K562 (cell line): ENCODE results near the gene SLC31A2. TPM values are rescaled to one million over a fixed set of nuclear protein-coding genes. Genes with fewer than 3 reads are reported as not detected.

Source experiments
- ESRRA ChIP-seq: fragments of 450-650 bp; IDR thresholded peaks from 2 replicates; pipeline ENCODE4 v1.6.1; 2014; ENCODE audit warnings: low read depth, mild to moderate bottlenecking, moderate library complexity, borderline replicate concordance
- NCOA1 ChIP-seq: fragments of 450-650 bp; IDR thresholded peaks from 2 replicates; pipeline ENCODE4 v1.6.1; 2016; ENCODE audit warnings: low read depth
- NR2C1 ChIP-seq, 2 experiments: fragments of 450-650 bp; IDR thresholded peaks; 2 replicates each; pipeline ENCODE4 v1.6.1; 2017; ENCODE audit warnings: mild to moderate bottlenecking in 2 of 2, antibody characterized with exemption in 1 of 2, inconsistent platforms in 1 of 2, missing compliant biosample characterization in 1 of 2, missing genetic modification characterization in 1 of 2
- PRPF4 ChIP-seq: fragments of 200-400 bp; formaldehyde crosslinking; IDR thresholded peaks from one replicate; pipeline ENCODE4 v1.6.1; 2017; ENCODE audit warnings: low read length, low read depth, mild to moderate bottlenecking; ENCODE audit not compliant: insufficient read depth, poor library complexity, severe bottlenecking
- SNRNP70 ChIP-seq: fragments of 200-400 bp; formaldehyde crosslinking; optimal IDR thresholded peaks from 2 replicates; pipeline ENCODE3; 2017; ENCODE audit warnings: low read depth, low read length
- SUPT5H ChIP-seq: fragments of 450-650 bp; IDR thresholded peaks from 2 replicates; pipeline ENCODE4 v1.6.1; 2016
- TAF1 ChIP-seq: IDR thresholded peaks from 2 replicates; pipeline ENCODE4 v1.6.1; 2011; ENCODE audit warnings: mild to moderate bottlenecking, low read length, moderate library complexity; ENCODE audit not compliant: insufficient read depth, control insufficient read depth, severe bottlenecking; ENCODE audit errors: extremely low read depth
- TRIM28 ChIP-seq: fragments of 450-650 bp; IDR thresholded peaks from 2 replicates; pipeline ENCODE4 v1.6.1; 2017
- ZBTB8A ChIP-seq: fragments of 450-650 bp; IDR thresholded peaks from 2 replicates; pipeline ENCODE4 v1.6.1; 2018; ENCODE audit warnings: mild to moderate bottlenecking, moderate library complexity; ENCODE audit not compliant: partially characterized antibody
- ZNF184 ChIP-seq: sonication (generic); formaldehyde crosslinking; IDR thresholded peaks from 2 replicates; pipeline ENCODE4 v1.5.0; 2020; ENCODE audit warnings: missing genetic modification reagents
- polyA plus RNA-seq, 8 experiments: library from polyadenylated mRNA; depleted of rRNA in 4 of 8; stranded (reverse) in 5 of 8; unstranded in 3 of 8; fragments of >200 nt; fragmentation: Nextera tagmentation in 2 of 8; fragmentation: Illumina TruSeq in 1 of 8; extraction: Ambion mirVana in 2 of 8; extraction: Trizol in 1 of 8; gene quantifications; 2 replicates each; pipeline versions ENCODE4 v1.2.1 to v1.2.3, GENCODE V29; 2011 to 2014; ENCODE audit warnings: inconsistent platforms in 1 of 8, missing spikeins in 1 of 8
- total RNA-seq, 7 experiments: library from RNA; depleted of rRNA in 6 of 7; stranded (reverse); fragments of >200 nt in 6 of 7; fragmentation: Illumina TruSeq in 2 of 7; extraction: Trizol in 2 of 7; gene quantifications; 2 replicates each; pipeline versions ENCODE4 v1.2.1 to v1.2.3, GENCODE V29; 2011 to 2021; ENCODE audit warnings: low replicate concordance in 1 of 7
- TF ChIP-seq, protein P1 (sequence below), 2 experiments: fragments of 450-650 bp; formaldehyde crosslinking in 1 of 2; IDR thresholded peaks; 2 replicates each; pipeline versions ENCODE4 v1.4.0 to v1.6.1; 2014 to 2020; ENCODE audit warnings: mild to moderate bottlenecking in 2 of 2, borderline replicate concordance in 1 of 2, low read depth in 1 of 2
- TF ChIP-seq, protein P2 (sequence below): fragments of 250-450 bp; sonication (Bioruptor Pico); IDR thresholded peaks from 2 replicates; pipeline ENCODE4 v1.5.0; 2021
- TF ChIP-seq, protein P3 (sequence below), 2 experiments: fragments of 450-650 bp; conservative IDR thresholded peaks; 2 replicates each; pipeline ENCODE4 v1.6.1; 2017; ENCODE audit warnings: mild to moderate bottlenecking in 2 of 2, moderate library complexity in 2 of 2

The SLC31A2 gene
- total and polyA plus RNA-seq, 9 of the 15 experiments (the other 6 are each of a cell fraction or from before 2014, with no cell fraction given), result 1.5 to 4.3 (median 2.3) TPM

DNA sequence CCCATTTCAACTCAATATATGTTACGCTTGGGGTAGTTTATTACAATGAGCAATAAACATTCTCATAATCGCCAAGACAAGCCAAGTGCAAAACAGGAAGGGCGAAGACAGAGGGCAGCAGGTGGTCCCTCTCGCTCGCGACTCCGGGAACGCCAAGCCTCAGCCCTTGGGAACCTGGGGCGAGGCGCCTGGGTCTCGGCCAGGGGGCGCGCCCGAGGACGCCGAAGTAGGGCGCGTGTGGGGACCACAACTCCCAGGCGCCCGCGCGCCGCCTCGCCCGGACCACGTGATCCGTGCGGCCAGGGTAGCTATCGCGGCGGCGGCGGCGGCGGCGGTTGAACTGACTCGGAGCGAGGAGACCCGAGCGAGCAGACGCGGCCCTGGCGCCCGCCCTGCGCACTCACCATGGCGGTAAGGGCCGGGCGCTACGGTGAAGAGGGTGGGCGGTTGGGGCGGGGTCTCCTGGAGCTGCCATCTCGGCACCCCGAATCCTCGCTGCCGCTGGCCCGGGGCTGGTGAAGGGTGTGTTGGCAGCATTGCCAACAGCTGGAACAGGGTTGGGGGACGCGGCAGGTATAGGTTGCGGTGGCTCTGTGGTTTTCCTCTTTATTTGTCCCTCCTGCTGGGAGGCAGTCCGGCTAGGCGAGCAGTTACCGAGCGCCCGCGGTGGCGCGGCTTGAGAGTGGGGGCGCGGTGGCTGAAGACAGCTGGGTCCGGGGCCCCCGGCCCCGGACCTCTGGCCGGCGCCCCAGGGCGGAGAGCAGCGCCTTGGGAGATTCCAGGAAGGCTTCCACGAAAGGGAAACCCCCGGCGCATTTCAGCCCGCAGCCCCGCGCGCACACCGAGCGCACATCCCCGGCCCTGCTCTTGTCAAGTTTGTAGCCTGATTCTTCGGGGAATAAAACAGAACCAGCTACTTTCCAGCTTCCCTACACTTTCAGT is at the start of gene SLC31A2 (continued):
- TF ChIP-seq, protein P1, sequence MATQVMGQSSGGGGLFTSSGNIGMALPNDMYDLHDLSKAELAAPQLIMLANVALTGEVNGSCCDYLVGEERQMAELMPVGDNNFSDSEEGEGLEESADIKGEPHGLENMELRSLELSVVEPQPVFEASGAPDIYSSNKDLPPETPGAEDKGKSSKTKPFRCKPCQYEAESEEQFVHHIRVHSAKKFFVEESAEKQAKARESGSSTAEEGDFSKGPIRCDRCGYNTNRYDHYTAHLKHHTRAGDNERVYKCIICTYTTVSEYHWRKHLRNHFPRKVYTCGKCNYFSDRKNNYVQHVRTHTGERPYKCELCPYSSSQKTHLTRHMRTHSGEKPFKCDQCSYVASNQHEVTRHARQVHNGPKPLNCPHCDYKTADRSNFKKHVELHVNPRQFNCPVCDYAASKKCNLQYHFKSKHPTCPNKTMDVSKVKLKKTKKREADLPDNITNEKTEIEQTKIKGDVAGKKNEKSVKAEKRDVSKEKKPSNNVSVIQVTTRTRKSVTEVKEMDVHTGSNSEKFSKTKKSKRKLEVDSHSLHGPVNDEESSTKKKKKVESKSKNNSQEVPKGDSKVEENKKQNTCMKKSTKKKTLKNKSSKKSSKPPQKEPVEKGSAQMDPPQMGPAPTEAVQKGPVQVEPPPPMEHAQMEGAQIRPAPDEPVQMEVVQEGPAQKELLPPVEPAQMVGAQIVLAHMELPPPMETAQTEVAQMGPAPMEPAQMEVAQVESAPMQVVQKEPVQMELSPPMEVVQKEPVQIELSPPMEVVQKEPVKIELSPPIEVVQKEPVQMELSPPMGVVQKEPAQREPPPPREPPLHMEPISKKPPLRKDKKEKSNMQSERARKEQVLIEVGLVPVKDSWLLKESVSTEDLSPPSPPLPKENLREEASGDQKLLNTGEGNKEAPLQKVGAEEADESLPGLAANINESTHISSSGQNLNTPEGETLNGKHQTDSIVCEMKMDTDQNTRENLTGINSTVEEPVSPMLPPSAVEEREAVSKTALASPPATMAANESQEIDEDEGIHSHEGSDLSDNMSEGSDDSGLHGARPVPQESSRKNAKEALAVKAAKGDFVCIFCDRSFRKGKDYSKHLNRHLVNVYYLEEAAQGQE (IDR thresholded peaks at IDR 0.05; ENCODE audit: borderline replicate concordance), result peak; percentile 86
- TF ChIP-seq, protein P1 (CRISPR knock-in tag; IDR thresholded peaks at IDR 0.05; ENCODE audit: low read depth), result 0 out of 2 replicates have a peak, but pooled peaks have one; percentile 24
- TF ChIP-seq TRIM28 (no peak; the same call in 1 of the 2 replicates), TAF1 (peak; percentile 62), NCOA1 (no peak), ZNF184 (CRISPR knock-in tag) (no peak), PRPF4 (no peak), NR2C1 (IDR thresholded peaks at IDR 0.05) (no peak), NR2C1 (tag; IDR thresholded peaks at IDR 0.05) (0 out of 2 replicates have a peak, but pooled peaks have one; percentile 28), ZBTB8A (no peak), SNRNP70 (no peak), SUPT5H (peak; percentile 64; the same call in 1 of the 2 replicates), ESRRA (peak; percentile 67; the same call in 1 of the 2 replicates)
- TF ChIP-seq, protein P2, sequence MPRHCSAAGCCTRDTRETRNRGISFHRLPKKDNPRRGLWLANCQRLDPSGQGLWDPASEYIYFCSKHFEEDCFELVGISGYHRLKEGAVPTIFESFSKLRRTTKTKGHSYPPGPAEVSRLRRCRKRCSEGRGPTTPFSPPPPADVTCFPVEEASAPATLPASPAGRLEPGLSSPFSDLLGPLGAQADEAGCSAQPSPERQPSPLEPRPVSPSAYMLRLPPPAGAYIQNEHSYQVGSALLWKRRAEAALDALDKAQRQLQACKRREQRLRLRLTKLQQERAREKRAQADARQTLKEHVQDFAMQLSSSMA (CRISPR knock-in tag), result no peak
- TF ChIP-seq, protein P3, sequence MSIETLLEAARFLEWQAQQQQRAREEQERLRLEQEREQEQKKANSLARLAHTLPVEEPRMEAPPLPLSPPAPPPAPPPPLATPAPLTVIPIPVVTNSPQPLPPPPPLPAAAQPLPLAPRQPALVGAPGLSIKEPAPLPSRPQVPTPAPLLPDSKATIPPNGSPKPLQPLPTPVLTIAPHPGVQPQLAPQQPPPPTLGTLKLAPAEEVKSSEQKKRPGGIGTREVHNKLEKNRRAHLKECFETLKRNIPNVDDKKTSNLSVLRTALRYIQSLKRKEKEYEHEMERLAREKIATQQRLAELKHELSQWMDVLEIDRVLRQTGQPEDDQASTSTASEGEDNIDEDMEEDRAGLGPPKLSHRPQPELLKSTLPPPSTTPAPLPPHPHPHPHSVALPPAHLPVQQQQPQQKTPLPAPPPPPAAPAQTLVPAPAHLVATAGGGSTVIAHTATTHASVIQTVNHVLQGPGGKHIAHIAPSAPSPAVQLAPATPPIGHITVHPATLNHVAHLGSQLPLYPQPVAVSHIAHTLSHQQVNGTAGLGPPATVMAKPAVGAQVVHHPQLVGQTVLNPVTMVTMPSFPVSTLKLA (conservative IDR thresholded peaks at IDR 0.05), result peak; percentile 45 to 78; a peak in 3 of 4 replicates
